HG03196 (cell line): ENCODE measurements around the gene S100A10.

Experiments used
- ATAC-seq: cut with Tn5 transposase; IDR thresholded peaks from one replicate; pipeline ENCODE4 v1.9.1; 2021; ENCODE audit not compliant: unreplicated experiment

The S100A10 gene

GRCh38 chr1:151966061-151966460 is 27.6 kb downstream of the S100A10 start:
- ATAC-seq, result no peak

- no peak for ATAC-seq
These were observed 29.1 kb downstream of the S100A10 start for GRCh38 chr1:151964510-151964909.

- no peak for ATAC-seq
These were observed 30.4 kb downstream of the S100A10 start for GRCh38 chr1:151963288-151963687.

- no peak for ATAC-seq
These were observed 31.8 kb downstream of the S100A10 start for GRCh38 chr1:151961833-151962232.

GRCh38 chr1:151960780-151961513 is 32.7 kb downstream of the S100A10 start:
- no peak for ATAC-seq

- no peak for ATAC-seq
These were observed 34.7 kb downstream of the S100A10 start for GRCh38 chr1:151958959-151959358.

- no peak for ATAC-seq
These were observed 36.6 kb downstream of the S100A10 start for GRCh38 chr1:151956957-151957497.

- ATAC-seq, result no peak
These were observed 40.1 kb downstream of the S100A10 start for GRCh38 chr1:151953409-151954094.

GRCh38 chr1:151952811-151953210 is 40.8 kb downstream of the S100A10 start:
- ATAC-seq, result no peak

- no peak for ATAC-seq
These were observed 44.1 kb downstream of the S100A10 start for GRCh38 chr1:151949371-151950193.

GRCh38 chr1:151948506-151948905 is 45.2 kb downstream of the S100A10 start:
- no peak for ATAC-seq

GRCh38 chr1:151947140-151947539 is 46.5 kb downstream of the S100A10 start:
- no peak for ATAC-seq

- no peak for ATAC-seq
These were observed 47.6 kb downstream of the S100A10 start for GRCh38 chr1:151945725-151946722.

GRCh38 chr1:151944857-151945575 is 48.6 kb downstream of the S100A10 start:
- ATAC-seq, result no peak

- no peak for ATAC-seq
These were observed 49.4 kb downstream of the S100A10 start for GRCh38 chr1:151944126-151944856.

- ATAC-seq, result no peak
These were observed 50.1 kb downstream of the S100A10 start for GRCh38 chr1:151943591-151943990.

- ATAC-seq, result no peak
These were observed 50.8 kb downstream of the S100A10 start for GRCh38 chr1:151942882-151943281.

GRCh38 chr1:151940541-151940940 is 53.1 kb downstream of the S100A10 start:
- ATAC-seq, result no peak

- no peak for ATAC-seq
These were observed 53.9 kb downstream of the S100A10 start for GRCh38 chr1:151939779-151940178.
